PC-3 (cell line): ENCODE measurements around the gene ZMIZ2.

Source experiments
- CTCF ChIP-seq: fragments of 300-600 bp; sonication (generic); conservative IDR thresholded peaks from 2 replicates; pipeline ENCODE4 v1.5.1; 2017; ENCODE audit warnings: antibody characterized with exemption, low read depth, mild to moderate bottlenecking, low read length
- EZH2 ChIP-seq: fragments of 300-600 bp; sonication (generic); IDR thresholded peaks from one replicate; pipeline ENCODE4 v1.6.1; 2017; ENCODE audit warnings: antibody characterized with exemption, mild to moderate bottlenecking, low read length; ENCODE audit not compliant: unreplicated experiment

DNA sequence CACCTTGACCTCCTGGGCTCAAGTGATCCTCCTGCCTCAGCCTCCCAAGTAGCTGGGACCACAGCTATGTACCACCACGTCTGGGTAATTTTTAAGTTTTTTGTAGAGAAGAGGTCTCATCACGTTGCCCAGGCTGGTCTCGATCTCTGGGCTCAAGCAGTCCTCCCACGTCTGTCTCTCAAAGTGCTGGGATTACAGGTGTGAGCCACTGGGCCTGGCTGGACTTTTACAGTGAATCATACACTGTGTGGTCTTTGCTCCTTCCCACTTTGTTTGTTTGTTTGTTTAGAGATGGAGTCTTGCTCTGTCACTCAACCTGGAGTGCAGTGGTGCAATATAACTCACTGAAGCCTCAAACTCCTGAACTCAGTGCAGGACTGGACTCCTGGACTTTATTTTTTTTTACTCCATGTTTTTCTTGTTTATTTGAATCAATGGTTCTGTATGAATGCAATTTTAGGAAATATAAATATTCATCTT, 60.3 kb downstream of the ZMIZ2 start:
- TF ChIP-seq CTCF, result no peak
- TF ChIP-seq EZH2, result no peak
